OCI-LY3 (cell line): ENCODE results near the gene NAA11.

Source experiments
- CTCF ChIP-seq: fragments of 200-600, 300-600 bp; sonication (generic); IDR thresholded peaks from 2 replicates; pipeline ENCODE4 v1.5.1; 2014; ENCODE audit warnings: antibody characterized with exemption, low read length, low read depth
- EZH2phosphoT487 ChIP-seq: fragments of 200-600 bp; shearing (Covaris generic); IDR thresholded peaks from 2 replicates; pipeline ENCODE4 v1.6.1; 2018; ENCODE audit warnings: antibody characterized with exemption, mixed run types, low read depth

- TF ChIP-seq CTCF (no peak), EZH2phosphoT487 (no peak)
These were observed 8.9 kb upstream of the NAA11 start for GRCh38 chr4:79334783-79335182.
